Transverse colon (tissue), 4 donors: Measurements from ENCODE around the gene ARL16. TPM values are rescaled to one million over a fixed set of nuclear protein-coding genes. Genes with fewer than 3 reads are reported as not detected.
A peak's percentile ranks its signal among the peaks of the same experiment; 100 is the strongest.

Experiments
- DNase-seq: peaks from one replicate; pipeline ENCODE4 v3.0.0-alpha.2; 2019
- H3K27ac ChIP-seq, 4 donors: fragments of 200-600 bp; sonication (generic); 2 replicates each; pipeline ENCODE4 v1.5.1; 2016 to 2018; ENCODE audit warnings: inconsistent platforms in 4 of 4
- H3K27me3 ChIP-seq: fragments of 200-600 bp; sonication (generic); 2 replicates; pipeline ENCODE4 v1.5.1; 2017; ENCODE audit warnings: inconsistent platforms
- H3K36me3 ChIP-seq, 4 donors: fragments of 200-600 bp; sonication (generic); 2 replicates each; pipeline ENCODE4 v1.5.1; 2017 to 2019; ENCODE audit warnings: inconsistent platforms in 4 of 4
- H3K4me1 ChIP-seq, 4 donors: fragments of 200-600 bp; sonication (generic); 2 replicates each; pipeline ENCODE4 v1.5.1; 2017 to 2020; ENCODE audit warnings: inconsistent platforms in 4 of 4
- H3K4me3 ChIP-seq, 4 donors: fragments of 200-600 bp; sonication (generic); 1 replicate in 1 of 4; 2 replicates in 3 of 4; pipeline versions ENCODE4 v1.5.1 to v1.6.1; 2017 to 2019; ENCODE audit warnings: inconsistent platforms in 4 of 4
- H3K9me3 ChIP-seq, 2 donors: fragments of 200-600 bp; sonication (generic); 2 replicates each; pipeline ENCODE4 v1.5.1; 2017 to 2019; ENCODE audit warnings: inconsistent platforms in 2 of 2
- CTCF ChIP-seq, 5 experiments: fragments of 200-600 bp in 3 of 5; fragments of 450-650 bp in 2 of 5; sonication (generic) in 3 of 5; IDR thresholded peaks; 1 replicate in 2 of 5; 2 replicates in 3 of 5; pipeline ENCODE4 v1.5.1; 2016 to 2017; ENCODE audit warnings: antibody characterized with exemption in 5 of 5, inconsistent platforms in 3 of 5, mild to moderate bottlenecking in 2 of 5, moderate library complexity in 1 of 5
- EP300 ChIP-seq: sonication (generic); formaldehyde crosslinking; IDR thresholded peaks from one replicate; pipeline ENCODE4 v1.6.1; 2017; ENCODE audit warnings: antibody characterized with exemption, low read depth
- POLR2A ChIP-seq: fragments of 450-650 bp; IDR thresholded peaks from one replicate; pipeline ENCODE4 v1.6.1; 2016; ENCODE audit warnings: antibody characterized with exemption, mild to moderate bottlenecking, moderate library complexity
- POLR2AphosphoS5 ChIP-seq, 3 donors: sonication (generic); formaldehyde crosslinking; IDR thresholded peaks; one replicate each; pipeline ENCODE4 v1.6.1; 2016; ENCODE audit warnings: antibody characterized with exemption in 3 of 3
- WGBS, 2 donors: methylation state at CpG; one replicate each; pipeline ENCODE4 v1.1.5; 2018; ENCODE audit warnings: low coverage in 1 of 2; 5-methylcytosine and 5-hydroxymethylcytosine counted together
- in situ Hi-C, 4 donors: fragments of 200-750 bp; cut with MboI; loops; one replicate each; pipeline versions ENCODE4 v1.15.0 to v1.15.1; 2017; ENCODE audit warnings: low sequenced_read_pairs in 3 of 4, low pct_ligation_motif_present in 1 of 4, low pct_unique_long_range_greater_than_20kb in 1 of 4
- intact Hi-C: fragments of 100-400 bp; cut with DNase I; formaldehyde crosslinking; loops from one replicate; pipeline ENCODE4 v1.15.1; 2023; ENCODE audit warnings: low total_unique reads
- total RNA-seq, 4 donors: library from RNA; depleted of rRNA; stranded (reverse); fragments of >200 nt; gene quantifications; one replicate each; pipeline ENCODE4 v1.1.0, GENCODE V29; 2016

Gene ARL16
- total RNA-seq, 4 donors from 2014 or later: 16.3 to 52.0 (median 33.1) TPM

- 69 to 82% methylated on average over 2 to 4 of the region's 4 CpGs for WGBS, 2 donors
- TF ChIP-seq POLR2AphosphoS5 (IDR thresholded peaks at IDR 0.05): no peak
- Histone ChIP-seq H3K4me3 (no peak overlapping the region), H3K27me3 (no peaks in the 10 kb centered on the region), H3K27ac (no peak overlapping the region), H3K9me3 (no peaks in the 10 kb centered on the region), H3K36me3 (no peaks in the 10 kb centered on the region), H3K4me1 (peaks cover 13 to 29% (median 19%) of the 10 kb centered on the region in 4 donors)
- intact Hi-C loops: loop anchor here (2.0 kb wide), 1 partner anchor 48 kb away; no protein-coding TSS in a partner anchor
- in situ Hi-C loops: no loop called here
- DNase-seq: no peak
Observed at GRCh38 chr17:81638683-81639082, 44.9 kb downstream of the ARL16 start.

GRCh38 chr17:81636505-81637288, 46.9 kb downstream of the ARL16 start, which contains the start of the genes NPLOC4 and TSPAN10:
Gene NPLOC4, minus strand, starts transcription at chr17:81637112. Its CDS starts 182 bp downstream, at chr17:81636930.
Gene TSPAN10, plus strand, starts transcription at chr17:81637196. Its CDS starts 5,217 bp downstream, at chr17:81642413.
- H3K4me1 ChIP-seq: peaks cover 13 to 35% (median 19%) of the 10 kb centered on the region in 4 donors
- H3K27ac ChIP-seq: peak within 1 kb of the TSS; percentile 89 to 96 (median 92)
- H3K4me3 ChIP-seq: peak within 1 kb of the TSS; percentile 79 to 97 (median 92)
- in situ Hi-C loops (no loop called here), intact Hi-C loops (no loop called here)
- peak; percentile 91 to 93 (median 91) for TF ChIP-seq POLR2AphosphoS5 (IDR thresholded peaks at IDR 0.05)
- no peak for TF ChIP-seq CTCF (IDR thresholded peaks at IDR 0.05)
- TF ChIP-seq POLR2A: peak; percentile 55
- TF ChIP-seq EP300: no peak
- H3K27me3 ChIP-seq: no peaks in the 10 kb centered on the region
- DNase-seq: peak; percentile 88
- no peaks in the 10 kb centered on the region for H3K36me3 ChIP-seq
- H3K9me3 ChIP-seq: no peaks in the 10 kb centered on the region
- WGBS, 2 donors: 1% methylated on average over 68 of the region's 77 CpGs; no CpG with 5 or more reads in 1 of the 2 donors

- H3K9me3 ChIP-seq: no peaks in the 10 kb centered on the region
- peaks cover 13 to 35% (median 19%) of the 10 kb centered on the region in 4 donors for H3K4me1 ChIP-seq
- WGBS, 2 donors: 28 to 80% methylated on average over 1 to 18 of the region's 18 CpGs
- intact Hi-C loops: no loop called here
- peak overlapping the region; percentile 79 to 97 (median 92) for H3K4me3 ChIP-seq
- H3K27me3 ChIP-seq: no peaks in the 10 kb centered on the region
- TF ChIP-seq EP300: no peak
- TF ChIP-seq POLR2A: no peak
- no peak for TF ChIP-seq CTCF (IDR thresholded peaks at IDR 0.05)
- no peak for TF ChIP-seq POLR2AphosphoS5 (IDR thresholded peaks at IDR 0.05)
- no peaks in the 10 kb centered on the region for H3K36me3 ChIP-seq
- peak overlapping the region; percentile 89 to 96 (median 92) for H3K27ac ChIP-seq
- in situ Hi-C loops: no loop called here
- DNase-seq: no peak
Observed at GRCh38 chr17:81635973-81636504, 47.6 kb downstream of the ARL16 start.

GRCh38 chr17:81635431-81635830, 48.2 kb downstream of the ARL16 start:
- Histone ChIP-seq H3K36me3 (no peaks in the 10 kb centered on the region), H3K4me3 (peak overlapping the region in 1 of 4 donors; percentile 79), H3K4me1 (peaks cover 13 to 35% (median 19%) of the 10 kb centered on the region in 4 donors), H3K27ac (peak overlapping the region in 2 of 4 donors; percentile 91 to 96), H3K9me3 (no peaks in the 10 kb centered on the region), H3K27me3 (no peaks in the 10 kb centered on the region)
- whole genome bisulfite sequencing, 2 donors: 82% methylated on average over 5 of the region's 5 CpGs; no CpG with 5 or more reads in 1 of the 2 donors
- DNase-seq: peak; percentile 50
- in situ Hi-C loops: no loop called here
- intact Hi-C loops: no loop called here
- TF ChIP-seq POLR2AphosphoS5 (IDR thresholded peaks at IDR 0.05) (no peak), POLR2A (no peak), CTCF (IDR thresholded peaks at IDR 0.05) (no peak), EP300 (no peak)
